Loucy (cell line): ENCODE data around the gene CASP10.

Experiments
- H2AFZ ChIP-seq: fragments of 200-600 bp; sonication (generic); 2 replicates; pipeline ENCODE4 v1.6.0; 2016; ENCODE audit warnings: antibody characterized with exemption, mild to moderate bottlenecking, low read length, moderate library complexity
- H3F3A ChIP-seq: fragments of 200-600 bp; 2 replicates; pipeline ENCODE4 v1.6.0; 2016; ENCODE audit warnings: antibody characterized with exemption, low read depth, mild to moderate bottlenecking
- H3K27me3 ChIP-seq: fragments of 200-600 bp; sonication (generic); 2 replicates; pipeline ENCODE4 v1.6.1; 2014; ENCODE audit warnings: low read length, mild to moderate bottlenecking; ENCODE audit not compliant: insufficient read depth, poor library complexity, severe bottlenecking
- H3K36me3 ChIP-seq: fragments of 200-600 bp; sonication (generic); 2 replicates; pipeline ENCODE4 v1.6.1; 2016; ENCODE audit warnings: low read length; ENCODE audit not compliant: insufficient read depth
- H3K4me1 ChIP-seq: fragments of 200-600 bp; sonication (generic); 2 replicates; pipeline ENCODE4 v1.5.1; 2014; ENCODE audit warnings: low read length, mild to moderate bottlenecking; ENCODE audit not compliant: insufficient read depth, poor library complexity, severe bottlenecking
- H3K4me2 ChIP-seq: fragments of 200-600 bp; sonication (generic); 2 replicates; pipeline ENCODE4 v1.6.0; 2014; ENCODE audit warnings: antibody characterized with exemption, low read length, low read depth, mild to moderate bottlenecking; ENCODE audit not compliant: poor library complexity, severe bottlenecking
- H3K4me3 ChIP-seq: fragments of 200-600 bp; sonication (generic); 2 replicates; pipeline ENCODE4 v1.5.1; 2014; ENCODE audit warnings: low read length, mild to moderate bottlenecking, mixed read lengths; ENCODE audit not compliant: poor library complexity, severe bottlenecking
- H3K79me2 ChIP-seq: fragments of 200-600 bp; sonication (generic); 2 replicates; pipeline ENCODE4 v1.6.1; 2014; ENCODE audit warnings: low read length; ENCODE audit not compliant: insufficient read depth
- H3K9ac ChIP-seq: fragments of 200-600 bp; sonication (generic); 2 replicates; pipeline ENCODE4 v1.6.0; 2014; ENCODE audit warnings: mild to moderate bottlenecking, low read depth, low read length, moderate library complexity; ENCODE audit not compliant: poor library complexity, severe bottlenecking
- H3K9me2 ChIP-seq: fragments of 200-600 bp; sonication (generic); replicated peaks from 2 replicates; pipeline ENCODE4 v1.6.1; 2016; ENCODE audit warnings: low read depth, low read length, mixed read lengths
- H3K9me3 ChIP-seq: fragments of 200-600 bp; sonication (generic); 2 replicates; pipeline ENCODE4 v1.6.1; 2014; ENCODE audit warnings: mild to moderate bottlenecking, antibody characterized with exemption, low read length, low read depth; ENCODE audit not compliant: insufficient read depth
- H4K20me1 ChIP-seq: fragments of 200-600 bp; sonication (generic); 2 replicates; pipeline ENCODE4 v1.6.0; 2014; ENCODE audit warnings: antibody characterized with exemption, low read length, mild to moderate bottlenecking; ENCODE audit not compliant: insufficient read depth, poor library complexity, severe bottlenecking
- EZH2phosphoT487 ChIP-seq: fragments of 200-600 bp; IDR thresholded peaks from 2 replicates; pipeline ENCODE4 v1.6.1; 2018; ENCODE audit warnings: antibody characterized with exemption, mild to moderate bottlenecking, moderate library complexity, borderline replicate concordance
- TF ChIP-seq, protein P1 (sequence below): fragments of 200-600 bp; sonication (generic); conservative IDR thresholded peaks from 2 replicates; pipeline ENCODE4 v1.5.1; 2014; ENCODE audit warnings: mild to moderate bottlenecking, antibody characterized with exemption, low read length

Gene CASP10

DNA sequence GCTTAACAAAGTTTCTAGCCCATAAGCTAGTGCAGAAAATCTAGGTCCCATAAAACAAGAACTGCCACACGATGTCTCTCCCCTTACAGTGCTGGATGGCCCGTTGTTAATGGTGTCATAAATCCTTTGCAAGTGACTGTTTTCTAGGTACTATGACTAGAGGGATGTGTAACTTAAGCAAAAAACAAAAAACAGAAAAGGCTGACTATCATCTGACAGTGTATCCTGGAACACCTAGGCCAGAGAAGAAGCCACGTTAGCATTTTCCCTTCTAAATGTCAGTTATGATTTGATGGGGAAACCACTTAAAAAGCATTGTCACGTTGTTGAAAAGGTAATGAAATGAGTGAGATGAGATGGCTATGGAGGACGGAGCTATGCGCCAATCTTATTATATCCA, 79.8 kb downstream of the CASP10 start:
- H3K79me2 ChIP-seq, result peaks cover 84% of the 10 kb centered on the region
- no peak for TF ChIP-seq EZH2phosphoT487
- TF ChIP-seq, protein P1, sequence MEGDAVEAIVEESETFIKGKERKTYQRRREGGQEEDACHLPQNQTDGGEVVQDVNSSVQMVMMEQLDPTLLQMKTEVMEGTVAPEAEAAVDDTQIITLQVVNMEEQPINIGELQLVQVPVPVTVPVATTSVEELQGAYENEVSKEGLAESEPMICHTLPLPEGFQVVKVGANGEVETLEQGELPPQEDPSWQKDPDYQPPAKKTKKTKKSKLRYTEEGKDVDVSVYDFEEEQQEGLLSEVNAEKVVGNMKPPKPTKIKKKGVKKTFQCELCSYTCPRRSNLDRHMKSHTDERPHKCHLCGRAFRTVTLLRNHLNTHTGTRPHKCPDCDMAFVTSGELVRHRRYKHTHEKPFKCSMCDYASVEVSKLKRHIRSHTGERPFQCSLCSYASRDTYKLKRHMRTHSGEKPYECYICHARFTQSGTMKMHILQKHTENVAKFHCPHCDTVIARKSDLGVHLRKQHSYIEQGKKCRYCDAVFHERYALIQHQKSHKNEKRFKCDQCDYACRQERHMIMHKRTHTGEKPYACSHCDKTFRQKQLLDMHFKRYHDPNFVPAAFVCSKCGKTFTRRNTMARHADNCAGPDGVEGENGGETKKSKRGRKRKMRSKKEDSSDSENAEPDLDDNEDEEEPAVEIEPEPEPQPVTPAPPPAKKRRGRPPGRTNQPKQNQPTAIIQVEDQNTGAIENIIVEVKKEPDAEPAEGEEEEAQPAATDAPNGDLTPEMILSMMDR, result 0 out of 2 replicates have a peak, but pooled peaks have one; percentile 12
- peaks cover 16% of the 10 kb centered on the region; the same call in 1 of the 2 replicates for H3K36me3 ChIP-seq
- H4K20me1 ChIP-seq, result peaks cover 59% of the 10 kb centered on the region
- no peaks in the 10 kb centered on the region for H3K9me3 ChIP-seq
- no peaks in the 10 kb centered on the region for H3K9me2 ChIP-seq
- peaks cover 79% of the 10 kb centered on the region for H3K4me1 ChIP-seq
- H3K4me2 ChIP-seq, result peak overlapping the region; percentile 76
- no peaks in the 10 kb centered on the region for H3K27me3 ChIP-seq
- no peak overlapping the region for H2AFZ ChIP-seq
- peak overlapping the region; percentile 24 for H3K9ac ChIP-seq
- H3F3A ChIP-seq, result peaks cover 17% of the 10 kb centered on the region
- H3K4me3 ChIP-seq, result peak overlapping the region; percentile 80

DNA sequence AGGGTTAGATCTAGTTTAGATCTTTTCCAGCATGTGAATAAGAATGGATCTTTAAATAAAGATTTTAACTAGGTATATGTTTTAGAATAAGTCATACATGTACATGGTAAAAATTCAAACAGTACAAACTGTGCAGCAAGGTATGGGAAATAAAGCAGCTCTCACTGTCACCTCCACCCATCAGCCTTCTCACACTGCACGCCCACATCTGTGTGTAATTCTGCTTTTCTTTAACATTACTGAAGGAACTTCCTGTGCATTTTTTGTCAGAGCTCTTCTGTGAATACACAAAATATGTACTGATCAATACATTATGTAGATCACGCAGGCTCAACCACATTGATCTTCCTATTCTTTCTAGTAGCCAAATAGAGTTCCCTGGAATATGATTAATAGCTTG, 80.8 kb downstream of the CASP10 start:
- no peaks in the 10 kb centered on the region for H3K9me3 ChIP-seq
- H3K27me3 ChIP-seq, result no peaks in the 10 kb centered on the region
- H4K20me1 ChIP-seq, result peaks cover 66% of the 10 kb centered on the region
- no peak overlapping the region for H2AFZ ChIP-seq
- H3K36me3 ChIP-seq, result peaks cover 27% of the 10 kb centered on the region; the same call in 1 of the 2 replicates
- peak overlapping the region; percentile 24 for H3K9ac ChIP-seq
- H3K79me2 ChIP-seq, result peaks cover 95% of the 10 kb centered on the region
- TF ChIP-seq EZH2phosphoT487, result no peak
- TF ChIP-seq, protein P1, result no peak
- H3K4me1 ChIP-seq, result peaks cover 71% of the 10 kb centered on the region
- H3F3A ChIP-seq, result peaks cover 8% of the 10 kb centered on the region
- H3K9me2 ChIP-seq, result no peaks in the 10 kb centered on the region
- H3K4me3 ChIP-seq, result peak overlapping the region; percentile 80
- H3K4me2 ChIP-seq, result peak overlapping the region; percentile 76

DNA sequence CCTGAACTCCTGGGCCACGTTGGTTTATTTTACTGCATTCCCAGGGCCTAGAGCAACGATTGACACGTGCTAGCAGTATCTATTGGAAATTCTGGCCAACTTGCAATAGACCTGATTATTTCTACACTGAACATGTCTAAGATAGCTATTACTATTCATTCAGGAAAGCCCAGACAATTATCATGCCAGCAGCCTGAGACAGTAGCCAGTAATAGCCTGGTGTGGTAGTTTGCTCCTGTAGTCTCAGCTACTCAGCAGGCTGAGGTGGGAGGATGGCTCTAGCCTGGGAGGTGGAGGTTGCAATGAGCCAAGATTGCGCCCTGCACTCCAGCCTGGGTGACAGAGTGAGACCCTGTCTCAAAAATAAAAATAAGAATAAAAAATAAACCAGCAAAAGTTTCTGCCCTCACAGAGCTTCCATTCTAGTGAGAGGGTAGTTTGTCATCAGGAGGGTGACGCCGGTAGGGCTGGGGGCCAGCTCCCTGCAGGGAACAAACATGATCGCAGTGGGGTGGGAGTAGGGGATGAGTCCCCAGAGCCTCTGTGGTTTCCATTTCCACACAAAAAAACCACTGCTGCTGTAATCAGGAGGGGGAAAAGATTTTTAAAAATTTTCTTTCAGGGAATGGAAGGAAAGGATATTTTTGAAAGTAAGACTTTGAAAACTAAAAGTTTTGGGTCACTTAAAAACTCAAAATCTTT, 81.7 kb downstream of the CASP10 start:
- Histone ChIP-seq H3K9me2 (no peaks in the 10 kb centered on the region), H3K36me3 (peaks cover 35% of the 10 kb centered on the region; the same call in 1 of the 2 replicates), H3K9me3 (no peaks in the 10 kb centered on the region), H3K4me1 (peaks cover 69% of the 10 kb centered on the region), H4K20me1 (peaks cover 73% of the 10 kb centered on the region), H3K4me3 (peak overlapping the region; percentile 80), H3K9ac (peak overlapping the region; percentile 24), H2AFZ (no peak overlapping the region), H3K4me2 (peak overlapping the region; percentile 76), H3K27me3 (no peaks in the 10 kb centered on the region), H3K79me2 (peaks cover 98% of the 10 kb centered on the region), H3F3A (peaks cover under 1% of the 10 kb centered on the region; the same call in 1 of the 2 replicates)
- TF ChIP-seq EZH2phosphoT487, result no peak
- TF ChIP-seq, protein P1, result no peak
